CD4-positive, alpha-beta T cell treated with Interleukin-4 for 1 hour (primary cell): Measurements from ENCODE around the gene KRTAP22-1.

Experiments used
- DNase-seq, 2 donors: peaks; one replicate each; pipeline ENCODE4 v3.0.0-alpha.2; 2020 to 2022

KRTAP22-1 gene

GRCh38 chr21:30628109-30628508 is 27.2 kb downstream of the KRTAP22-1 start:
- DNase-seq, result no peak

GRCh38 chr21:30629200-30629599 is 28.3 kb downstream of the KRTAP22-1 start:
- no peak for DNase-seq

DNA sequence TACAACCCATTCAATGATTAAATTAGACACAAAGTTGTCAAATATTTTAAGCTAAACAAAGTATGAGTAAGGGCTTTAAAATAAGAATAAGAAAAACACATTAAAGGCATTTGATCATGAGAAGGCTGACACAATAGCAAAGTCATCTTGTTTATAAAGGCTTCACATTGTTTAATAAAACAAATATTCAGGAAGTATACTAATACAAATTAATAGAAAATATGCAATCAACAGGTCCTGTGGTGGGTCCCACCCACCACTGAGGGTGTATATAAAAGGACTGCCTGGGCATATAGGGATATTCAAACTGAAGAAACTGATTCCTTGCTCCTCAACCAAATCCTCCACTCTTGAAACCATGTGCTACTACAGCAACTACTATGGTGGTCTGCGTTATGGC is 34.0 kb downstream of the KRTAP22-1 start, which contains the start of gene KRTAP20-2:
Gene KRTAP20-2 (plus strand): TSS at position 301 of the 400 bp plus-strand sequence. CDS start 58 bp downstream, at position 359.
- DNase-seq, result no peak

GRCh38 chr21:30638686-30639085 is 37.8 kb downstream of the KRTAP22-1 start:
- no peak for DNase-seq

GRCh38 chr21:30642564-30642963 is 41.7 kb downstream of the KRTAP22-1 start, which contains the start of gene KRTAP20-3:
Gene KRTAP20-3 (plus strand): TSS chr21:30642864.
- no peak for DNase-seq

GRCh38 chr21:30646904-30647414 is 46.1 kb downstream of the KRTAP22-1 start:
- no peak for DNase-seq
